Right ventricle myocardium superior (tissue), 1 donor: ENCODE data around the gene PDPK1. TPM values are rescaled to one million over a fixed set of nuclear protein-coding genes. Genes with fewer than 3 reads are reported as not detected.
"Not testable (repeated sequence)": the region's sequence is repeated elsewhere in the genome, so short reads cannot be mapped to it uniquely, and the experiment has no call there.

Source experiments
- ATAC-seq: fragments of 200-7000 bp; cut with Tn5 transposase; one replicate; pipeline ENCODE4 v1.9.1; 2020; ENCODE audit warnings: mild to moderate bottlenecking; ENCODE audit not compliant: poor library complexity
- DNase-seq: peaks from one replicate; pipeline ENCODE4 v3.0.0-alpha.2; 2020
- intact Hi-C: fragments of 100-400 bp; cut with DNase I; formaldehyde crosslinking; loops from one replicate; pipeline ENCODE4 v1.11.2; 2022
- microRNA-seq: library from miRNA; unstranded; fragments of <30 nt; microRNA quantifications from one replicate; pipeline ENCODE4 v1.2.0, GENCODE V29; 2020
- total RNA-seq: library from RNA; stranded (reverse); fragmentation: NEBNext Ultra II Directional; extraction: Animal tissue kit (Norgen Biotek cat#: 25700); gene quantifications from one replicate; pipeline ENCODE4 v1.2.1, GENCODE V29; 2021
- donor health status: DM: no; HTN: yes; CAD: no; lungs with severe emphysema.

Gene PDPK1
- total RNA-seq, 1 donor from 2014 or later: 38.5 TPM

- intact Hi-C loops, ATAC-seq, DNase-seq: not testable (repeated sequence)
Measured at GRCh38 chr16:2627075-2627474, 89.3 kb downstream of the PDPK1 start.

DNA sequence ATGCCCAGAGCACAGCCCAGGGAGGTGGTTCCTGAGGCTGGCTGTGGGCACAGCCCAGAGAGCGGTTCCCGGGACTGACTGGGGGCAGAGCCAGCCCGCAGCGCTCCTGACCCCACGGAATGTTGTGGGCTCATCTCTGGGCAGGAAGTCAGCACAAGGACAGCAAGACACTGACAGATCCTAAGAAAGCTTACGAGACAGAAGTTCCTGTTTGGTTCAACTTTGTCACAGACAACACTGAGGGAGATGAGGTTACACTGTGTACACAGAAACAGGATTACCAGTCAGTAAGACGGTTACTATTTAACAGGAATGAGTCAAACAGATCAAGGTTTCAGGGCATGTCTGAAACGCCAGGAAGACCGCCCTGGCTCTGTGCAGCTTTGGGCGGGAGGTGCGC, 93.4 kb downstream of the PDPK1 start:
- peak; percentile 55 for ATAC-seq
- DNase-seq, intact Hi-C loops: not testable (repeated sequence)

DNA sequence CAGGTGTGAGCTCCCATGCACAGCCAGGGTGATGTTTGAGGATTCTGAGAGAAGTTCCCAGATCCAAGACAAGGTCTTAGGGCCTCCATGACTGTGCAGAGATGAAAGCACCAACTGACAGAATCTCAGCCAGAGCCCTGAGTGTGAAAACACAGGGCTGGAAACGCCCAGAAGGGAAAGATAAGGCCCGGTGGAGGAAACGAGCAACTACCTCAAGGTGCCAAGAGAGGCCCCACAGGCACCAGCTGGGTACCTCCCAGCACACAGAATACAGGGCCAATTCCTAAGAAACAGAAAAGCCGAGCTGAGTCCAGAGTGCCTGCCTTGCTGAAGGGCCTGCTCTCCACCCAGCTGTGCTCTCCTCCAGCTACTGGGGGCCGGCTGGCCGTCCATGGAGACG, 94.5 kb downstream of the PDPK1 start:
- ATAC-seq, DNase-seq, intact Hi-C loops: not testable (repeated sequence)

GRCh38 chr16:2639071-2639721, 101.4 kb downstream of the PDPK1 start:
- DNase-seq (peak; percentile 56), ATAC-seq (peak; percentile 80)

GRCh38 chr16:2639722-2640072, 101.9 kb downstream of the PDPK1 start:
- DNase-seq, intact Hi-C loops: not testable (repeated sequence)
- peak; percentile 65 for ATAC-seq

More at GRCh38 chr16:2639071-2639721, 101.4 kb downstream of the PDPK1 start:
- intact Hi-C loops: not testable (repeated sequence)

GRCh38 chr16:2642561-2642960, 104.7 kb downstream of the PDPK1 start:
- intact Hi-C loops, DNase-seq, ATAC-seq: not testable (repeated sequence)

GRCh38 chr16:2644754-2645453, 107.1 kb downstream of the PDPK1 start:
- intact Hi-C loops, DNase-seq: not testable (repeated sequence)
- ATAC-seq: peak; percentile 47

GRCh38 chr16:2651268-2651871, 113.5 kb downstream of the PDPK1 start:
- ATAC-seq, intact Hi-C loops, DNase-seq: not testable (repeated sequence)

Small RNA genes lying within 50 kb of the gene (microRNA-seq; reads per million reads assigned to microRNA genes)
- gene MIR3178: not detected

Other genes with a start within 250 kb of the PDPK1 start
- 6.0 TPM for gene ABCA3, start 197.3 kb upstream of the PDPK1 start, total RNA-seq
- gene CCNF, start 108.6 kb upstream of the PDPK1 start, total RNA-seq: 1.4 TPM
- 1.0 TPM for gene TEDC2, start 77.9 kb upstream of the PDPK1 start, total RNA-seq
- 0.19 TPM for gene NTN3, start 66.7 kb upstream of the PDPK1 start, total RNA-seq
- gene TBC1D24, start 62.9 kb upstream of the PDPK1 start, total RNA-seq: 11.8 TPM
- gene ATP6V0C, start 24.1 kb upstream of the PDPK1 start, total RNA-seq: 129 TPM
- 13.4 TPM for gene AMDHD2, start 17.6 kb upstream of the PDPK1 start, total RNA-seq
- not detected for gene CEMP1, start 6.6 kb upstream of the PDPK1 start, total RNA-seq
- 9.8 TPM for gene KCTD5, start 144.5 kb downstream of the PDPK1 start, total RNA-seq
- 0.30 TPM for gene PRSS27, start 182.2 kb downstream of the PDPK1 start, total RNA-seq
- gene SRRM2, start 214.6 kb downstream of the PDPK1 start, total RNA-seq: 243 TPM
- 299 TPM for gene ELOB, start 239.3 kb downstream of the PDPK1 start, total RNA-seq
- not detected for gene PRSS33, start 249.5 kb downstream of the PDPK1 start, total RNA-seq